ENCODE measurements around the gene SMARCAD1. TPM values are rescaled to one million over a fixed set of nuclear protein-coding genes. Genes with fewer than 3 reads are reported as not detected.

SMARCAD1 gene
- total and polyA plus RNA-seq, 2 of the 8 experiments (the other 6 are each of a cell fraction or from before 2014, with no cell fraction given) = 24.1 to 59.4 TPM

DNA sequence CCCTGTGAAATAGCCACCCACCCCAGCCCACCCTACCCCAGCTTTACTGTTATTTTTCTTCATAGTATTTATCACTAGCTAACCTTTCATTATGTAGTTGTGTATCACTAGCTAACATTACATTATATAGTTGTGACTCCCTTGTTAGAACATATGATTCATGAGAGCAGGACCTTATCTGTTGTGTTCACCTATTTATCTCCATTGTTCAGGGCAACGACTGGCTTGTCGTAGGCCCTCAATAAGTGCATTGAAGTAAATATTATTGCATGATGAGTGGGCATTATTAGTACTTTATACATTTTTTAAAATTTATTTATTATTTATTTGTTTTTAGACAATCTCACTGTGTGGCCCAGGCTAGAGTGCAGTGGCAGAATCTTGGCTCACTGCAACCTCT is 4.2 kb downstream of the SMARCAD1 start:
- Histone ChIP-seq H3K4ac (replicated peaks; ENCODE audit: insufficient read length, low read depth, low read length) (no peak overlapping the region), H2BK20ac (ENCODE audit: low read length) (no peak overlapping the region), H3K56ac (replicated peaks; ENCODE audit: insufficient read length, low read depth, low read length) (no peak overlapping the region), H2BK12ac (ENCODE audit: low read depth, low read length) (no peak overlapping the region), H2BK120ac (replicated peaks; ENCODE audit: low read depth, low read length) (no peak overlapping the region), H3K9ac (replicated peaks in 1 of 4; ENCODE audit: extremely low read depth in 1 of 4, low read depth in 3 of 4, low read length in 3 of 4) (no peak overlapping the region), H2AFZ (ENCODE audit: low read length) (no peak overlapping the region), H3K79me2 (ENCODE audit: control insufficient read depth in 1 of 2, insufficient read depth in 2 of 2, low read length in 2 of 2) (peaks cover 7 to 80% of the 10 kb centered on the region in 2 experiments), H2AK5ac (ENCODE audit: low read depth, low read length) (no peak overlapping the region), H3K9me3 (ENCODE audit: insufficient read depth in 2 of 2, low read depth in 1 of 2, low read length in 1 of 2) (no peaks in the 10 kb centered on the region), H3K18ac (ENCODE audit: extremely low read depth, low read length) (no peak overlapping the region), H4K8ac (ENCODE audit: extremely low read depth, insufficient read depth, low read length) (no peak overlapping the region), H2BK5ac (ENCODE audit: low read depth, low read length) (no peak overlapping the region), H3K36me3 (ENCODE audit: control insufficient read depth in 2 of 4, insufficient read depth in 4 of 4, low read length in 3 of 4) (peaks cover 0 to 64% (median 29%) of the 10 kb centered on the region in 4 experiments; a peak in 6 of 8 replicates), H3K14ac (ENCODE audit: insufficient read length) (no peak overlapping the region), H3K4me1 (replicated peaks in 1 of 4; ENCODE audit: control insufficient read depth in 3 of 4, insufficient read depth in 4 of 4, low read length in 3 of 4) (peaks cover 0 to 8% (median 4%) of the 10 kb centered on the region in 4 experiments; a peak in 2 of 7 replicates), H2BK15ac (ENCODE audit: low read length) (no peak overlapping the region), H4K20me1 (replicated peaks in 1 of 2; ENCODE audit: control insufficient read depth in 1 of 2, insufficient read depth in 2 of 2, low read length in 2 of 2) (no peaks in the 10 kb centered on the region), H4K91ac (replicated peaks; ENCODE audit: insufficient read length, low read length) (no peak overlapping the region), H3K4me2 (ENCODE audit: insufficient read depth in 1 of 2, low read depth in 2 of 2, low read length in 2 of 2) (no peak overlapping the region), H3K27ac (ENCODE audit: low read depth, low read length) (no peak overlapping the region), H3K27me3 (replicated peaks in 1 of 4; ENCODE audit: control insufficient read depth in 3 of 4, extremely low read depth in 1 of 4, insufficient read depth in 3 of 4, low read length in 3 of 4) (no peaks in the 10 kb centered on the region; a peak in 1 of 7 replicates), H3K4me3 (ENCODE audit: extremely low read depth in 1 of 4, insufficient read depth in 2 of 4, low read depth in 3 of 4, low read length in 4 of 4) (no peak overlapping the region), H3K23me2 (ENCODE audit: low read depth, low read length) (no peaks in the 10 kb centered on the region), H3K79me1 (ENCODE audit: low read depth, low read length) (no peaks in the 10 kb centered on the region), H3K23ac (ENCODE audit: insufficient read length) (no peak overlapping the region), H4K5ac (ENCODE audit: insufficient read length, low read depth, low read length) (no peak overlapping the region)
- no peak for DNase-seq (ENCODE audit: low read depth in 1 of 2, low spot score in 2 of 2)
- ChIA-PET CTCF (ENCODE audit: partially characterized antibody) (no interaction called here), POLR2A (ENCODE audit: partially characterized antibody) (no interaction called here)
- FAIRE-seq = no peak
- WGBS, 2 experiments (ENCODE audit: extremely low coverage in 1 of 2, insufficient coverage in 1 of 2, insufficient read length in 1 of 2, insufficient replicate concordance in 2 of 2, low coverage in 1 of 2, low lambda C conversion rate in 2 of 2, missing lambda C conversion rate in 1 of 2) = 45% methylated on average over 2 of the region's 2 CpGs; no CpG with 5 or more reads in 1 of the 2 experiments
- TF ChIP-seq RAD21 (IDR thresholded peaks at IDR 0.05 in 1 of 2, conservative IDR thresholded peaks at IDR 0.05 in 1 of 2; ENCODE audit: low read depth in 2 of 2, low read length in 2 of 2) (no peak), KDM4A (IDR thresholded peaks at IDR 0.05; ENCODE audit: low read depth, low read length, severe bottlenecking) (no peak), RNF2 (IDR thresholded peaks at IDR 0.05; ENCODE audit: borderline replicate concordance, low read depth, low read length, missing control alignments, poor library complexity, severe bottlenecking) (no peak), CREB1 (IDR thresholded peaks at IDR 0.05) (no peak), CEBPB (IDR thresholded peaks at IDR 0.05; ENCODE audit: low read depth, low read length) (no peak), MAFK (IDR thresholded peaks at IDR 0.05; ENCODE audit: low read depth, low read length) (no peak), TAF7 (optimal IDR thresholded peaks at IDR 0.05; ENCODE audit: borderline replicate concordance, low read depth, low read length) (no peak)

Measured in H1 (cell line).